GM18951 (cell line): ENCODE results near the gene ZNF423.

ENCODE experiments used
- POLR2A ChIP-seq: IDR thresholded peaks from 4 replicates; pipeline ENCODE4 v1.6.1; 2011; ENCODE audit warnings: mild to moderate bottlenecking; ENCODE audit not compliant: insufficient read length, insufficient read depth; ENCODE audit errors: extremely low read depth
- in situ Hi-C: fragments of 300-500 bp; cut with MboI; formaldehyde crosslinking; loops from one replicate; pipeline ENCODE4 v1.12.0; 2022; ENCODE audit warnings: low sequenced_read_pairs, mixed read lengths, inconsistent platforms; ENCODE audit not compliant: unreplicated experiment

Gene ZNF423

GRCh38 chr16:49704586-49705155 is 151.2 kb downstream of the ZNF423 start:
- TF ChIP-seq POLR2A: no peak
- in situ Hi-C loops: no loop called here

DNA sequence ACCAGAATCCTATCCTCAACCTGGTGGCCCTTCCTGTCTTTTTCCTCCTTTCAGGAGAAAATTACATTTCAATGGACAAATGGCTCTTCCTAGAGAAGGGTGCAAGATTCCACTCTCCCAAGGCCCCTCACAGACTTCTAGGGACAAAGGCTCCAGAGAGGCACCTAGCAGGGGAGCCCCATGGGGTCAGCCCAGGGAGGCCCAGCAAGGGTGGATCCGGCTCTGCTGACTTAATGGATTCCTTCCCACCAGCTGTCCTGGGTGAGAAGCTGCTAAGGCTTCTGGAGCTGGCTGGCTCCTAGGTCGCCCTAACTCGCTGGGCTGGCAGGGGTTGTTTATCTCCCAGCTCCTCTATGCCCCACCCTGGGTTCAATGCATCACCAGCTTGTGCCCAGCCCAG is 152.4 kb downstream of the ZNF423 start:
- TF ChIP-seq POLR2A: no peak
- in situ Hi-C loops: no loop called here

- no peak for TF ChIP-seq POLR2A
- in situ Hi-C loops: no loop called here
These were observed 154.0 kb downstream of the ZNF423 start for GRCh38 chr16:49701789-49702494.

DNA sequence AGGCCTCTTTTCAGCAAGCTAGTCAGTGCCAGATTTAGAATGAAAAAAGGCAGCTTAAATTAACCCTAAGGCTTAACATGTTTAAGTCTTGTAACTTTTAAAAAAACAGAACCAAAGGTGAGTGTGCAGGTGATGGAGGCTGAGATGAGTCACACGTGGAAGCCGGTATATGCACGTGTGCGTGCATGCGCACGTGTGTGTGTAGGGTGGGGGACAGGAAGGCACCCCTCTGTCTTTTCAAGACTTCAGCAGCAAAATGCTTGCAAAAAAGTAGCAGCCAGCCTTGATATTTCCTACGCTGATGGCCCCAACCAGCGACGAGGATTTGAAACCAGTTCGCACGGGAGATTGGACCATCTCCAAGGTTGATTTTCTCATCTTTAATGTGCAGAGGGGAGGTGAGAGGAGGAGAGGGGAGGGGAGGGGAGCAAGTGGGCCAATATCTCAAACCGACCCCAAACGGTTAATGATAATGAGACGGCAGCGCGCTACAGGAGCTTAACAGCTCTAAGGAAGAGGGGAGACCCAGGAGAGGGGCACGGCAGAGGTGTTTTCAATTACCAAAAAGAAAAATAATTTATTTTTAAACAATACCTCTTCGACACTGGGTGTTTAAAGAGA is 154.7 kb downstream of the ZNF423 start:
- TF ChIP-seq POLR2A: no peak
- in situ Hi-C loops: no loop called here

GRCh38 chr16:49700251-49701064 is 155.5 kb downstream of the ZNF423 start:
- no peak for TF ChIP-seq POLR2A
- in situ Hi-C loops: no loop called here

DNA sequence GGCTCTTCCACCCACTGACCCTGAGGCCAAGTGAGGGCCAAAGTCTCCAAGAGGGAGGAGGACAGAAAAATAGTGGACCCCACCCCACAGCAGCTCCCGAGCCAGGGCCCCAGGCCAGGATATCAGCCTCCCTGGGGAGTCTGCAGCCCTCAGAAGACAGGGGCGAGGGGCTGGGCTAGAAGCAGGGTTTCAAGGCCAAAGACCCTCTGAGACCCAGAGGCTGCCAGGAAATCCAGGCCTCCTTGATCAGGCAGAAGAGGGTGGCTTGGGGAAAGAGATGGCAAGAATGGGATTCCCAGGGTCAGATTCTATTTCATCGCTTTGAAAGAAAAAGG is 156.1 kb downstream of the ZNF423 start:
- TF ChIP-seq POLR2A: no peak
- in situ Hi-C loops: no loop called here

DNA sequence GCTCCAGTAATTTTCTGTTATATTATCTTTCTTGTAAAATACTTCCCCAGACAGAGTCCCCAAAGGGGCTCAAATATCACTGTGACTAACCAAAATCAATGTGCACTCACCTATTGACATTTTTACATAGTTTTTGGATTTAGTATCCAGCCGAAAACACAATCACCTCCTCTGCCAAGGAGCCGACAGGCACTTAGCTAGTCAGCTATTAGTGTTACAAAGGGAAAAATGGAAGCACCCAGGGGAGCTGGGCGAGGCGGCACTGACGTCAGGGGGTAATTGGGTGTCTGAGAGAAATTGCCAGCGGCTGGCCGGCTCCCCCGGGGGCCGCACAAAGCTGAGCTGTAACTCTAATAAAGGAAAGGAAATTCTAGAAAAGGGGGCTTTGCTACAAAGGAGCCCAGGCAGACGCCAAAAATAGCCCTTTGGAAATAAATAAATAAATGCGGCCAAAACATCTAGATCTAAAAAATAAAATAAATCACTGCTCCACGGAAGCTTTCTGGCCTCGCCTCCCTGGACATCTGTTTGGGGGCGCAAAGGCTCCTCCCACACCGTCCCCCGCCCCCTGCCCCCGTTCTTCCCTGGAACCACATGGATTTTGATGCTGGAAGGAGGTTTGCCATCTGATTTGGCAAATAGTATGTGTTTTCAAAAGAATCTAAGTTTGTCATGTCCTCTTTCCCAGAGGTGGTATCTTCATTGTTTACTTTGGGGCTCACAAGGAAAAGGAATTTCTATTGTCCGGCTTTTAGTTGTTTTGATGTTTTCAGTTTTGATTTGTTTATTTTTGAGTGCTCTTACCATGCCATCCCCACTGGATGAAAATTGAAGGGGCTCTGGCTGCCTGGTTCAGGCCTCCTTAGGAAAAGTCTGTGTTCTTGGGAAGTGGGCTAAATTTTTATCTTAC is 156.7 kb downstream of the ZNF423 start:
- no peak for TF ChIP-seq POLR2A
- in situ Hi-C loops: no loop called here

DNA sequence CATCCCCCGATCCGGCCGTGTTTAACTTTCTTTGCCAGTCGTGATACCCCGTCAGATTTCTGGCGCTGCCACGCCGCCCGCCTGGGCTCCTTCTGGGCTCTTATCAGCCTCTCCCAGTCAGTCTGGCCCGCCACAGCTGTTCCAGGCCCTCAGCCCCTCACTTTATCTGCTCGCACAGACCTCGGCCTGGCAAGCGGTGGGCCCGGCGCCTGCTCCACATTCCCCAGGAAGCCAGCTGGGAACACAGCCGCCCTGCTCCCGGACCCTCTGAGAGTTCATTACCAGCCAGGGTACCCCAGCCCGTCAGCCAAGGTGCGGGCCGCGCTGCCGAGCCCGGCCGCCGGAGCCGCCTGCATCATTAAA is 157.5 kb downstream of the ZNF423 start:
- no peak for TF ChIP-seq POLR2A
- in situ Hi-C loops: no loop called here

GRCh38 chr16:49697631-49698452 is 158.1 kb downstream of the ZNF423 start:
- no peak for TF ChIP-seq POLR2A
- in situ Hi-C loops: no loop called here

DNA sequence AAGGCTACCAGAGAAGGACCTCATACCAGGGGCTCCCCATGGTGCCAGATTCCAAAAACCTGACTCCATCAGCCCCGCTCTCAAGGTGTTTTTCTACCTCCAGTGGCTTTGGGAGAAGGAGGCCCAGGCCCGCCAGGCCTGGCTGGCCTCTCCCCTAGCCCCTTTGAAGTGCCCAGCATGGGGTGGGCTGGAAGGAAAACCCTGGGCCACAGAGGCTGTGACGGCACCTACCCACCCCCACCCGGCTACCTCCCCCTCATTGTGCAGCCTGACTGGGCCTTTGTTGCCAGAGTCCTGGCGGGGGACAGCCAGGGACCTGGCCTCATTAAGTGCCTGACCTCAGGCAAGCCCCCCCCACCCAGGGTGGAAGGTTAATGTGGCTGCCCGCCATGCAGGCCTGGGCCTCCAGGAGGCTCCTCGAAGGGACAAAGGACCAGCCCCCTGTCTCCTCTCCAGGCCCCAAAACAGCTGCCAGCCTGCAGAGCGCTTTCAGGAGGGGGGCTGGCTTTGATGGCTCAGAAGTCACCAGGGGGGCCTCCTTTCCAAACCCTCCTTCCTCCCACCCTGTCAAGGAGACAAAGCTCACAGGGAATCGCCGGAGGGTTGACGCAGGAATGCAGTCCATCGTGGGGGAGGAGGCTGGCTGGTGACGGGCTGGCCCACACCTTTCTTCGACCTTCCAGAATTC is 159.4 kb downstream of the ZNF423 start:
- no peak for TF ChIP-seq POLR2A
- in situ Hi-C loops: no loop called here

GRCh38 chr16:49695782-49696413 is 160.0 kb downstream of the ZNF423 start:
- in situ Hi-C loops: no loop called here
- TF ChIP-seq POLR2A: no peak
